HUES6 (cell line): ENCODE measurements around the gene LINGO3.

ENCODE experiments used
- H3K27ac ChIP-seq: 2 replicates; pipeline ENCODE4 v1.7.0; 2013; ENCODE audit warnings: low read depth, mild to moderate bottlenecking, low read length, inconsistent platforms
- H3K27me3 ChIP-seq: 2 replicates; pipeline ENCODE4 v1.6.1; 2013; ENCODE audit warnings: low read length; ENCODE audit not compliant: control insufficient read depth, insufficient read depth
- H3K36me3 ChIP-seq: 2 replicates; pipeline ENCODE4 v1.6.1; 2013; ENCODE audit warnings: low read length; ENCODE audit not compliant: control insufficient read depth, insufficient read depth
- H3K4me1 ChIP-seq: 2 replicates; pipeline ENCODE4 v1.6.1; 2013; ENCODE audit warnings: low read length; ENCODE audit not compliant: control insufficient read depth, insufficient read depth
- H3K4me3 ChIP-seq: 2 replicates; pipeline ENCODE4 v1.5.1; 2013; ENCODE audit warnings: low read depth, low read length
- H3K9ac ChIP-seq: one replicate; pipeline ENCODE4 v1.6.1; 2013; ENCODE audit warnings: mild to moderate bottlenecking, low read length
- H3K9me3 ChIP-seq: 2 replicates; pipeline ENCODE4 v1.6.1; 2013; ENCODE audit warnings: low read depth, low read length; ENCODE audit not compliant: control insufficient read depth, insufficient read depth

Gene LINGO3

DNA sequence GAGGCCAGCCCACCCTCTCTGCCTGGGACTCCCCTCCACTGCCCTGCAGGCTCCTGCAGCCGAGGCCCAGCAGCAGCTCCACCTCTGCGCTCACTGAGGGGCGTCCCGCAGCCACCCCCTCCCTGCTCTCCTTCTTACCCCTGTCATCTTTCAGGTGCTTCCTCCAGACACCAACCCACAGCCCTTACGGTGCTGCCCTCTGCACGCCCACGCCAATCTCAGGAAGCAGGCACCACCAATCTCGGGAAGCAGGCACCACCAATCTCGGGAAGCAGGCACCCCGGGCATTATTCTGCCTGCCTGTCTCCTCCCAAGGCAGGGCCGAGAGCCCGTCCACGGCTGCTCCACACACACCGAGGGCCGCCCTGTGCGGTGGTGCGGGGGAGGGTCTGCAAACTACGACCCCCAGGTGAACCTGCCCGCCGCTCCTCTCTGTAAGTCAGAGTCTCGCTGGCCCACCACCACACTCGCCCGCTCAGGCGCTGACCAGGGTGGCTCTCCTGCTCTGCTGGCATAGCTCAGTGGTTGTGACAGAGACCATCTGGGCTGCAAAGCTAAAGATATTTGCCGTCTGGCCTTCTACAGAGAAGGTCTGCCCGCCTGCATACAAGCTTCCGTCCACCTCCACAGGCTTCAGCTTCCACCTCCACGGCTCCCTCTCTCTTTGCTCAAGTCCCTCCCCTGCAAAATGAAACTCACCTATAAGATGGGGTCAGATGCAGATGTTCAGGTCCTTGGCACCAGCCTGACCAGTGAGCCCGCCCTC is 17.5 kb upstream of the LINGO3 start:
- Histone ChIP-seq H3K9me3 (no peaks in the 10 kb centered on the region), H3K27me3 (no peaks in the 10 kb centered on the region), H3K4me1 (peaks cover 14% of the 10 kb centered on the region), H3K4me3 (no peak overlapping the region), H3K36me3 (peaks cover 50% of the 10 kb centered on the region), H3K9ac (no peak overlapping the region), H3K27ac (no peak overlapping the region)

DNA sequence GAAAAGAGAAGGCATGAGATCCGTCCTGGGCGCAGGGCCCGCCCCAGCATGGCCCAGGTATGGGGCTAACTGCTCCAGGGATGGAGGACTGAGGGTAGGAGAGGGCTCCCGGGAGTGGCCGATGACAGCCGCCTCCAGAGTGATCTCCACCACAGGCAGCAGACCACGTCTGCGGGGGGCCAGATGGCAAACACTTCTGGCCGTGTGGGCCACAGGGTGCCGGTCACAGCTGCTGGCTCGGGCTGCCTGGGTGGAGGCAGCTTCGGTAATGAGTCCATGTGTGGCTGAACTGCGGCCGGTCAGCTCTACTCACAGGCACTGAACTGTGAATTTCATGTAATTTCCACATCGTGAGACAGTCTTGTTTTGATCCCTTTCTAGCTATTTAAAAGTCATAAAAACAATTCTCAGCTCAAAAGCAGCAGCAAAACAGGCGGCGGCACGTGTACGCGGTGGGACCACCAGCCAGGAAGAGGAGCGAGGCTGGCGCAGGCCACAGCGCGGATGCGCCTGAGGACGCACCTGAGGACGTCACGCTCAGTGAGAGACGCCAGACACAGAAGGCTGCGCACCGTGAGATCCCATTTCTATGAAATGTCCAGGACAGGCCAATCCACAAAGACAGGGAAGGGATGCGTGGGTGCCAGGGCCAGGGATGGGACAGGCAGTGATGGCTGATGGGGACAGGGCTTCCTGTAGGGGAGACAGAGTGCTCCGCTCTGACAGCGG is 16.4 kb upstream of the LINGO3 start:
- Histone ChIP-seq H3K4me3 (no peak overlapping the region), H3K9me3 (no peaks in the 10 kb centered on the region), H3K36me3 (peaks cover 50% of the 10 kb centered on the region), H3K4me1 (peaks cover 7% of the 10 kb centered on the region), H3K27ac (no peak overlapping the region), H3K9ac (no peak overlapping the region), H3K27me3 (no peaks in the 10 kb centered on the region)

DNA sequence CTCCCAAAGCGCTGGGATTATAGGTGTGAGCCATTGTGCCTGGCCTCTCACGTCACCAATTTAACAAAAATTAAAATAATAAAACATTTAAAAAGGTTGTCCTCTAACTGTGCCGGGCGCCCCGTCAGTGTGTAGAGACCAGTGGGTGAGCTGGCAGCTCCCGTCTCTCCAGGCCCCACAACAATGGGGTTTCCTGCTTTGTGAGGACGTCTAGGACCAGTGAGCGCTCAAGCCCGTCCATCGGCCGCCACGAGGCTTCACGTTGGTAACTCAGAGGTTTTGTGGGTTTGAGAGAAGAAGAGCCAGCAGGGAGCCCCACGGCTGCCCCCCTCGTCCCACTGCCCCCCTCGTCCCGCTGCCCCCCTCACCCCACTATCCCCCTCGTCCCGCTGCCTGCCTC is 15.8 kb upstream of the LINGO3 start:
- no peak overlapping the region for H3K27ac ChIP-seq
- H3K9me3 ChIP-seq = no peaks in the 10 kb centered on the region
- peaks cover 50% of the 10 kb centered on the region for H3K36me3 ChIP-seq
- H3K27me3 ChIP-seq = no peaks in the 10 kb centered on the region
- H3K9ac ChIP-seq = no peak overlapping the region
- H3K4me1 ChIP-seq = peaks cover 4% of the 10 kb centered on the region
- no peak overlapping the region for H3K4me3 ChIP-seq

DNA sequence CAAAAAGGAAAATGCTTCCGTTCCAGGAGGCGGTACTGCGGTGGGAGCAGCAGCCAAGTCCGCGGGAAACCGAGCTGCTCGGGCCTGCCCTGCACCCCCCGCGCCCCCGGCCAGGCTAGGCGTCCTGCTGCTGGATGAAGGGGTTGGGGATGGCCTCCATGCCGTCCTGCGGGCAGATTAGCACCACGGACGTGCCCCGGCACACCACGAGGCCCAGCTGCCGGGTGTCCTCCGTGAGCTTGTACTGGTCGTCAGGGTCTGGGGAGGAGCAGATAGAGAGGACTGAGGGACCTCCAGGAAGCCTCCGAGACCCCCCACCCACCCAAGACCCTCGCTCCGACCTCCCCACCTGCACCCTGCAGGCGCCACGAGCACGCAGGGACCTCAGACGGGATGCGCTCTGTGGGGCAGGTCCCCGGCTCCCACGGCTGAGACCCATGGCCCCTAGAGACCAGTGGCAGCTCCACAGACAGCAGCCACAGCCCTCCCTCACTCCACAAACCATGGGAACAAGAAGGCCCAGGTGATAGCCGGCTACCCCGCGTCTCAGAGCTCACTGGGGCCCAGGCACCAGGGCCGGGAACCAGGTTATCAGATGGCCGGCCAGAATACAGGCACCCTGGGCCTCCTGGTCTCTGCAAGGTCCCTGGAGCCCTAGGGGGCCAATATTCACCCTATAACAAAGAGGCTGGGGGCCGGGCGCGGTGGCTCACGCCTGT is 13.8 kb upstream of the LINGO3 start:
- Histone ChIP-seq H3K36me3 (peaks cover 46% of the 10 kb centered on the region), H3K4me3 (no peak overlapping the region)

DNA sequence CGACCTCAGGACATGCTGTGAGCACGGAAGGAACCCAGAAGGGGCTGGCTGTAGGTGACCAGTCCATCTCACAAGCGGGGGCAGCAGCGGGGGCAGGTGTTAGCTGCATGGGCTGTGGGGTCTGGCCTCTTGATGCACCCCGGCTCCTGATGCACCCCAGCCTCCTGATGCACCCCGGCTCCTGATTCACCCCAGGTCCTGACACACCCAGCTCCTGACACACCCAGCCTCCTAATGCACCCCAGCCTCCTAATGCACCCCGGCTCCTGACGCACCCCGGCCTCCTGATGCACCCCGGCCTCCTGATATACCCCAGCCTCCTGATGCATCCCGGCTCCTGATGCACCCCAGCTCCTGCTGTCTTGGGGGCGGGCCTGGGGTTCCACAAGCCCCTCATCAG is 13.0 kb upstream of the LINGO3 start:
- H3K9me3 ChIP-seq = no peaks in the 10 kb centered on the region
- peaks cover 6% of the 10 kb centered on the region; the same call in 1 of the 2 replicates for H3K4me1 ChIP-seq
- H3K27me3 ChIP-seq = no peaks in the 10 kb centered on the region
- no peak overlapping the region for H3K4me3 ChIP-seq
- no peak overlapping the region for H3K27ac ChIP-seq
- H3K9ac ChIP-seq = no peak overlapping the region
- H3K36me3 ChIP-seq = peaks cover 42% of the 10 kb centered on the region

More for the DNA sequence above, 13.8 kb upstream of the LINGO3 start:
- Histone ChIP-seq H3K9me3 (no peaks in the 10 kb centered on the region), H3K27me3 (no peaks in the 10 kb centered on the region), H3K4me1 (no peaks in the 10 kb centered on the region; the same call in 1 of the 2 replicates), H3K27ac (no peak overlapping the region), H3K9ac (no peak overlapping the region)

DNA sequence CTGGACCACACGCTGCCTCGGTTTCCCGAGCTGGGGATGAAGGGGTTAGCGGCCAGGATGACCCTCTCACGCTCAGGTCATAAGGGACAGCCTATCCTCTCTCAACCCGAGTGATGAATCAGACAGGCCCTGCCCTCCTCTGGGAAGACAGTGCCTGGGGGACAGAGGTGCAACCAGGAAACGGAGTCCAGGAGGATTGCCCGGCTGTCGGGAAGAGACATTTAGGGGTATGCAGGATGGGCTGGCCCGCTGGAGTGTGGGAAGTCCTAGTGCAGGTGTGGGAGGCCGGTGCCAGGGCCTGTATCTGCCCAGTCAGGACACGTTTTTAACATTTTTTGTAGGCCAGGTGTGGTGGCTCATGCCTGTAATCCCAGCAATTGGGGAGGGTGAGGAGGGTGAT is 12.1 kb upstream of the LINGO3 start:
- H3K27me3 ChIP-seq = no peaks in the 10 kb centered on the region
- no peak overlapping the region for H3K27ac ChIP-seq
- H3K4me1 ChIP-seq = peaks cover 6% of the 10 kb centered on the region; the same call in 1 of the 2 replicates
- no peak overlapping the region for H3K4me3 ChIP-seq
- no peak overlapping the region for H3K9ac ChIP-seq
- H3K36me3 ChIP-seq = peaks cover 33% of the 10 kb centered on the region
- H3K9me3 ChIP-seq = peaks cover 7% of the 10 kb centered on the region

DNA sequence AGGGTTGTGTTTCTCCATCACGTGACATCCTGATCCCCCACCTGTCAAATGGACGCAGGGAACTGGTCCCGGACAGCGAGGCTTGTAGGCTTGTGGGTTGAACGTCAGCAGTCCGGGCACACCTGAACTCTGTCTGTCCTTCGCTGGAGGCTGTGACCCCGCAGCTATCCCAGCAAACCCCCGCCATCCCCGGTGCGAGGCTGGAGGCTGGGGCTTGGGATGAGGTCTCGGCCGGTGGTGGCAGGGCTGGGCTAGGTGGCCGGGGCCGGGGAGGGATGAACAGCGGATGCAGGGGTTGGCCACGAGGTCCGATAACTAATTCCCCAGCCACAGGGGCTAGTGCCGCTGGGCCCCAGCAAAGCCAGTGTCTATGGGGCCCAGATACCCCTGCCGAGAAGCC is 11.6 kb upstream of the LINGO3 start:
- no peak overlapping the region for H3K27ac ChIP-seq
- peaks cover 28% of the 10 kb centered on the region for H3K36me3 ChIP-seq
- peaks cover 6% of the 10 kb centered on the region; the same call in 1 of the 2 replicates for H3K4me1 ChIP-seq
- no peaks in the 10 kb centered on the region for H3K27me3 ChIP-seq
- no peak overlapping the region for H3K9ac ChIP-seq
- no peak overlapping the region for H3K4me3 ChIP-seq
- peaks cover 12% of the 10 kb centered on the region for H3K9me3 ChIP-seq

DNA sequence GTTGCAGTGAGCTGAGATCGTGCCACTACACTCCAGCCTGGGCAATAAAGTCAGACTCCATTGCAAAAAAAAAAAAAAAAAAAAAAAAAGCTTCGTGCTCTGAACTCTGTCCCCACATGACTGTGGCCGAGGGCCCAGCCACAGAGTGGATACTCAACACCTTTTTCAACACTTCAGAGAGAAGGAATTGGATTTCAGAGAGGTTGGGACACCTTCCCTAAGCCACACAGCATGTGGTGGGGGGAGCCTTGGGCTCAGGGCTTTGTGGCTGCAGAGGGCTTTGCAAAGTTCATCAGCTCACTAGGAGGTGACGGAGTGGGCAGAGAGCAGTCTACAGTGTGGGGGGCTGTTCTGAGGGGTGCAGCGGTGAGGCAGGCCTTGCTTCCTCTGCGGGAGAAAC is 11.0 kb upstream of the LINGO3 start:
- Histone ChIP-seq H3K36me3 (peaks cover 22% of the 10 kb centered on the region), H3K27me3 (no peaks in the 10 kb centered on the region), H3K9ac (no peak overlapping the region), H3K27ac (no peak overlapping the region), H3K4me1 (peaks cover 6% of the 10 kb centered on the region; the same call in 1 of the 2 replicates), H3K4me3 (no peak overlapping the region), H3K9me3 (peaks cover 12% of the 10 kb centered on the region)

DNA sequence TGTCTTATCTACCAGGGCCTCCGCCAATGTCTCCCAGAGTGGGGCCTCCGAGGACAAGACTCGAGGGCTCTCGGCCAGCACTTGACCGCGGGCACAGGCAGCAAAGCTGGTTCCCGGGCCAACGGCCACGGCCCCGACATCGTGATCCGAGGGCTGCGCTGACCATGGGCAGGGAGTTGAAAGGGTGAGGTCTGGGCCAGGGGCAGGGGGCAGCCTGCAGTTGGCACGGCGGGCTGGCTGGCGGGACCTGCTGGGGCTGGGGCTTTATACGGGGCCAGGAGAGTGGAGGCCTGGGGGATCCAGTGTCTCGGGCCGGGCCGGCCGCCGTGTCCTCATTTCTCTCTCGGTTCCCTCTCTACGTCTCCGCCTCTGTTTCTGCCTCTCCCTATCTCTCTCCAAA is 9.8 kb upstream of the LINGO3 start:
- no peak overlapping the region for H3K27ac ChIP-seq
- no peak overlapping the region for H3K9ac ChIP-seq
- peaks cover 12% of the 10 kb centered on the region for H3K9me3 ChIP-seq
- no peak overlapping the region for H3K4me3 ChIP-seq
- peaks cover 5% of the 10 kb centered on the region; the same call in 1 of the 2 replicates for H3K27me3 ChIP-seq
- peaks cover 11% of the 10 kb centered on the region for H3K36me3 ChIP-seq
- H3K4me1 ChIP-seq = peaks cover 6% of the 10 kb centered on the region; the same call in 1 of the 2 replicates

DNA sequence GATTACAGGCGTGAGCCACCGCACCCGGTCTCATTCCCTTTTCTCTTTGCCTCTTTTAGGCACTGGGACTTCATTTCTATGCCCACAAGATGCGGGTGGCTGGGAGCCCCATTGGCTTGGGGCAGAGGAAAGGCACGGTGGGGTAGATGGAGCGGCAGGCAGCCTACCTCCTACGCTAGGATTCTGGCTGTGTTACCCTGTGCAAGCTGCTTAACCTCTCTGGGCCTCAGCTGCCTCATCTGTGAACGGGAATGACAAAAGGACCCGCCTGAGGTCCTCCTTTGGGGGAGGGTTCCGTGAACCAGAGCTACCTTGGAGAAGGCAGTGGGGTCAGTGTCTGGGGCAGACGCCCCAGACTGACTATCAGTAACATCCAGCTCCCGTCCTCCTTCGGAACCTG is 9.3 kb upstream of the LINGO3 start:
- Histone ChIP-seq H3K27ac (no peak overlapping the region), H3K27me3 (peaks cover 8% of the 10 kb centered on the region; the same call in 1 of the 2 replicates), H3K4me1 (peaks cover 6% of the 10 kb centered on the region), H3K4me3 (no peak overlapping the region), H3K9me3 (peaks cover 12% of the 10 kb centered on the region), H3K9ac (no peak overlapping the region), H3K36me3 (peaks cover 8% of the 10 kb centered on the region)
